DND-41 (cell line): Measurements from ENCODE around the gene ENTPD6.
"Not testable (repeated sequence)": the region's sequence is repeated elsewhere in the genome, so short reads cannot be mapped to it uniquely, and the experiment has no call there.

Experiments
- ATAC-seq: fragments of 200-7000 bp; cut with Tn5 transposase; 3 replicates; pipeline ENCODE4 v1.9.1; 2021; ENCODE audit warnings: low read depth; ENCODE audit not compliant: insufficient read depth
- DNase-seq: peaks from one replicate; pipeline ENCODE4 v3.0.0-alpha.2; 2020
- H2AFZ ChIP-seq: 2 replicates; pipeline ENCODE4 v1.6.0; 2012; ENCODE audit warnings: low read depth, low read length
- H3K27ac ChIP-seq: 2 replicates; pipeline ENCODE4 v1.5.1; 2012; ENCODE audit warnings: low read length, inconsistent platforms
- H3K27me3 ChIP-seq: fragments of 200-600 bp; sonication (generic); 2 replicates; pipeline ENCODE4 v1.6.0; 2012; ENCODE audit warnings: low read length, mild to moderate bottlenecking, inconsistent platforms; ENCODE audit not compliant: insufficient read depth, poor library complexity
- H3K36me3 ChIP-seq: 2 replicates; pipeline ENCODE4 v1.5.1; 2012; ENCODE audit warnings: low read length, inconsistent platforms; ENCODE audit not compliant: insufficient read depth
- H3K4me1 ChIP-seq: 2 replicates; pipeline ENCODE4 v1.5.1; 2012; ENCODE audit warnings: mild to moderate bottlenecking, low read length; ENCODE audit not compliant: insufficient read depth
- H3K4me2 ChIP-seq: 2 replicates; pipeline ENCODE4 v1.6.0; 2012; ENCODE audit warnings: mild to moderate bottlenecking, moderate library complexity, low read length, inconsistent platforms; ENCODE audit not compliant: insufficient read depth
- H3K4me3 ChIP-seq, 2 experiments: fragments of 200-600 bp in 1 of 2; shearing (Covaris generic) in 1 of 2; 2 replicates each; pipeline ENCODE4 v1.5.1; 2012 to 2016; ENCODE audit warnings: inconsistent platforms in 2 of 2, low read length in 2 of 2, mild to moderate bottlenecking in 2 of 2, low read depth in 1 of 2, moderate library complexity in 1 of 2
- H3K79me2 ChIP-seq: 2 replicates; pipeline ENCODE4 v1.6.0; 2012; ENCODE audit warnings: low read length, inconsistent platforms; ENCODE audit not compliant: insufficient read depth
- H3K9ac ChIP-seq: 2 replicates; pipeline ENCODE4 v1.6.0; 2012; ENCODE audit warnings: low read depth, mild to moderate bottlenecking, inconsistent platforms, low read length, moderate library complexity
- H3K9me3 ChIP-seq: 2 replicates; pipeline ENCODE4 v1.5.1; 2012; ENCODE audit warnings: low read length, moderate library complexity, mild to moderate bottlenecking, inconsistent platforms; ENCODE audit not compliant: insufficient read depth, severe bottlenecking
- H4K20me1 ChIP-seq: 2 replicates; pipeline ENCODE4 v1.6.0; 2012; ENCODE audit warnings: low read length; ENCODE audit not compliant: insufficient read depth
- CTCF ChIP-seq: IDR thresholded peaks from 2 replicates; pipeline ENCODE4 v1.5.1; 2012; ENCODE audit warnings: borderline replicate concordance, low read length, moderate library complexity, mild to moderate bottlenecking; ENCODE audit not compliant: poor library complexity, severe bottlenecking; ENCODE audit errors: extremely low read depth
- EZH2 ChIP-seq: IDR thresholded peaks from 3 replicates; pipeline ENCODE4 v1.6.1; 2012; ENCODE audit warnings: borderline replicate concordance, low read depth, mild to moderate bottlenecking, moderate library complexity, low read length, inconsistent platforms; ENCODE audit not compliant: severe bottlenecking

Gene ENTPD6

GRCh38 chr20:25230166-25230831 lies 34.8 kb downstream of the ENTPD6 start:
- Histone ChIP-seq H4K20me1 (0 out of 2 replicates have a peak, but pooled peaks cover 4% of the 10 kb centered on the region), H3K27me3 (no peaks in the 10 kb centered on the region), H3K36me3 (peaks cover 13% of the 10 kb centered on the region), H3K79me2 (no peaks in the 10 kb centered on the region), H3K27ac (no peak overlapping the region), H2AFZ (no peak overlapping the region), H3K4me3 (no peak overlapping the region), H3K4me2 (no peak overlapping the region), H3K9ac (no peak overlapping the region), H3K9me3 (no peaks in the 10 kb centered on the region), H3K4me1 (no peaks in the 10 kb centered on the region)
- TF ChIP-seq EZH2, result no peak
- TF ChIP-seq CTCF, result no peak
- ATAC-seq, result no peak
- no peak for DNase-seq

GRCh38 chr20:25233016-25233772 lies 37.7 kb downstream of the ENTPD6 start:
- no peak for ATAC-seq
- H3K4me1 ChIP-seq, result peaks cover 9% of the 10 kb centered on the region
- no peak overlapping the region for H3K4me3 ChIP-seq
- no peak for TF ChIP-seq EZH2
- TF ChIP-seq CTCF, result no peak
- H3K79me2 ChIP-seq, result no peaks in the 10 kb centered on the region
- no peak for DNase-seq
- H2AFZ ChIP-seq, result no peak overlapping the region
- H3K27me3 ChIP-seq, result no peaks in the 10 kb centered on the region
- no peaks in the 10 kb centered on the region for H3K36me3 ChIP-seq
- no peaks in the 10 kb centered on the region for H4K20me1 ChIP-seq
- no peak overlapping the region for H3K27ac ChIP-seq
- no peak overlapping the region for H3K4me2 ChIP-seq
- no peaks in the 10 kb centered on the region for H3K9me3 ChIP-seq
- H3K9ac ChIP-seq, result no peak overlapping the region

GRCh38 chr20:25234009-25234849 lies 38.7 kb downstream of the ENTPD6 start:
- H3K4me2 ChIP-seq, H3K9ac ChIP-seq, H4K20me1 ChIP-seq, H3K9me3 ChIP-seq, H3K4me3 ChIP-seq, ATAC-seq, H3K79me2 ChIP-seq, H2AFZ ChIP-seq, DNase-seq, H3K27me3 ChIP-seq, H3K27ac ChIP-seq, H3K36me3 ChIP-seq: not testable (repeated sequence)
- peaks cover 14% of the 10 kb centered on the region for H3K4me1 ChIP-seq
